T-helper 9 cell (primary cell): Measurements from ENCODE around the gene YPEL2.

Source experiments
- DNase-seq: peaks from one replicate; pipeline ENCODE4 v3.0.0-alpha.2; 2020

Gene YPEL2

GRCh38 chr17:59330053-59330942 is 1.2 kb upstream of the YPEL2 start:
- no peak for DNase-seq

- DNase-seq, result peak; percentile 24
Measured at GRCh38 chr17:59331929-59332748, 684 bp downstream of the YPEL2 start.

GRCh38 chr17:59332749-59333377 is 1.4 kb downstream of the YPEL2 start:
- no peak for DNase-seq

- DNase-seq, result no peak
Measured at GRCh38 chr17:59333836-59334235, 2.4 kb downstream of the YPEL2 start.

GRCh38 chr17:59335685-59336084 is 4.2 kb downstream of the YPEL2 start:
- DNase-seq, result no peak

DNA sequence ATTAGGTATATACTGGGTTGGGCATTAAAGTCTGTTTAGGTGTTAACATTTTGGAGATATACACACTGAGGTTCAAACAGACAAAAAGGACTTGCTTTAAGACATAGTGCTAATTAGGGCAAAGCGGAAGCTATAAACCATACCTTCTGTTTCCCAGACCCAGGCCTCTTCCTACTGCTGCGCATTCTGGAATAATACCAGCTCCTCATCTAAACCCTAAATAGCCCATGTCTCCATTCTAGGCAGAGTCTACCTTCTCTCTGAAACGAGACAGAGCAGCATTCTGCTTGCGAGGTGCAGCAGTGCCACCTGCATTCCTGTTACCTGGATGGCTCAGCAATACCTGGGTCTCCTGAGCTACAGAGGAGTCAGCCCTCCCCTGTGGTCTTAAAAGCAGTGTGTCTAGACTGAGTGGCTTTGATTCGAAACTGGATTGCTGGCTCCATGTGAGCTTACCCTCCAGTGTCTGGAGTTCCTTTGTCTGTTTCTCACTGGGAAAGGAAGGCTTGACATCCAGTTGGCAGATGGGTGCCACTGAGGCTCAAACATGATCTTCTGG is 6.4 kb downstream of the YPEL2 start:
- no peak for DNase-seq

- no peak for DNase-seq
Measured at GRCh38 chr17:59338498-59338897, 7.0 kb downstream of the YPEL2 start.

GRCh38 chr17:59341922-59342321 is 10.5 kb downstream of the YPEL2 start:
- DNase-seq, result no peak

- DNase-seq, result no peak
Measured at GRCh38 chr17:59342681-59343131, 11.3 kb downstream of the YPEL2 start.

DNA sequence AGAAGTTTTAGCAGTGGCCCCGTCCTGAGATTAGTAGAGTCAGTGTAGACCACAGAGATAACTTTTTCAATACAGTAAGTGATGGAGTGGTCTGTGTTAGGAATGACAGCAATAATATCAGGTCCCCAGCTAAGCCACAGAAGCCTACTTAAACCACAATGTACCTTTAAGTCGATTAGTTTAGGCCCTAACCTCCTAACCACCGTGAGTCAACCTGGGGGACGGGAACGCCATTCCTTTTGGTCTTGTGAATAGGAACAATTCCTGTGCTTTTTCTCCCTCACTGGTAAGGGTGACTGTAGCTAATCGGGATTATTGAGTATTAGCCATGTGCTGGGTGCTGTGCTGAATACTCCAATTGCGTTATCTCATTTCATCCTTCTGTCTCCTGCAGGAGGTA is 14.0 kb downstream of the YPEL2 start:
- no peak for DNase-seq

- DNase-seq, result no peak
Measured at GRCh38 chr17:59346341-59346740, 14.9 kb downstream of the YPEL2 start.

GRCh38 chr17:59346876-59347407 is 15.5 kb downstream of the YPEL2 start:
- DNase-seq, result no peak

DNA sequence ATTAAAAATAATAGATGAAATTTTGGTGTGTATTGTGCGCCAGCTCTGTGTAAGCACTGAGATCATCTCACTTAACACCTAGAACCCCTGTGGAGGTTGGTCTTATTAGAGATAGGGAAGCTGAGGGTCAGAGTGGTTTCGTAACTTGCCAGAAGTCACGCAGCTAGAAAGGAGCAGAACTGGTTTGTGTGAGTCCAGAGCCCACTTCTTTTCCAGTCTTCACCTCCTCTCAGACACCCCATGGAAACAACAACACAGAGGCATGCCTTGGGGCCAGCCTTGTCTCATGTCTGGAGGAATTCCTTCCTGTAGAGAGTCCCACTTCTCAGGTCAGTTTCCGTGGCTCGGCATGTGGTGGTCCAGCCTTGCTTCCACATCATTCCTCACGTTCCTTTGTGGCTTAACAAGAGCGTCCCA is 16.5 kb downstream of the YPEL2 start:
- no peak for DNase-seq

- DNase-seq, result no peak
Measured at GRCh38 chr17:59349178-59349577, 17.7 kb downstream of the YPEL2 start.

DNA sequence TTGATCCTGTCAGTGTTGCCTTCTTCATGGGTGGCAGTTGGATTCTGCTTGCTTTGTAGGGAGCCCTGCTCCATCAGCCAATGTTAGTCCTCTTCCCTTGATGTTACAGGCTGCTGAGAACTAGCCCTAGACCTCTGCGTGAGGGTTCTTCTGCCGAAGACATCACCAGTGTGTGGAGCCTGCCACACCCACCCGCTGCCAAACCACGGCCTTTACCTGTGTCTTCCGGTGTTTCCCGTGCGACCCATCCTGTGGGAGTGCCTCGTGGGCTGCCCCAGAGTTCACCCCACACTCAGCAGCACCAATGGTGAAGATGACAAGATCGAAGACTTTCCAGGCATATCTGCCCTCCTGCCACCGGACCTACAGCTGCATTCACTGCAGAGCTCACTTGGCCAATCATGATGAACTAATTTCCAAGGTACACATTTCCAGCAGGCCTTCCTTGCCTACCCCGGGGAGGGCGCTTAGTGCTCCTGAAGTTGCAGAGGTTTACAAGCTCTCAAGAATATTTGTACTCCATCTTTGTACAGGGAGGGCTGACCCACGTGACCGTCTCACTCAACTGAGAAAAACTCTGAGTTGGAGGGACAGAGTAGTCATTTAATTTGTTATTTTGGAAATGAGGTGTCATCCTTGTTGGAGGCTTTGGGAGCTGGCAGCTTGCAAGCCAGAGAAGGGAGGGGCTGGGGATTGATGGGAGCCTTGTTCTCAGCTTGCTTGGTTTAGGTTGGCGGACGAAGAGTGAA is 21.8 kb downstream of the YPEL2 start:
- no peak for DNase-seq

- DNase-seq, result no peak
Measured at GRCh38 chr17:59353936-59354755, 22.7 kb downstream of the YPEL2 start.

- no peak for DNase-seq
Measured at GRCh38 chr17:59355030-59355701, 23.7 kb downstream of the YPEL2 start.

DNA sequence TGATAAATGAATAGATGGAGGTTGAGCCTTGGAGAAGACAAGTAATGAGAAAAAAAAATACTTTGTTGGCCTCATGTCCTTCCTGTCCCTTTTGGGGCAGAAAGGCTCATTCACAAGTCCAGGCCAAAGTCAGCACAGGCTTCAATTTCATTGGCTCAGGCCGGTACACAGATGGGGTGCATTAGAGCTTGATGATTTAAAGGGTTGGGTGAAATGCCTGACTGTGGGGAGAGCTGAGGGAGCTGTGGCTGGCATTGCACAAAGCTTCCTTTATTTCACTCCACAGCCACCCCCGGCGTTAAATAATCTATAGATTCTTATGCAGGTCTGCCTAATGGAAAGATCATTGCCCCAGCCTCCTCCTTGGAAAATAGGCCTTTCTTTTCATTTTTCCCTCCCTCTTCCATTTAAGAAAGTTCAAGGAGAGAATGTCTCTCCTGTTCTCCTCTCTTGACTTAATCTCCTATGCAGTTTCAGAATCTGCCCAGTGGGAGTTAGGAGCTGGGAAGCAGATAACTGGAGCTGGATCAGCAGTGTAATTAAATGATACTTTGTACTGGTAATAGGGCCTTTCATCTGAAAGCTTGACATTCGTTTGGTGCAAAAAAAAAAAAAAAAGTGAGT is 24.4 kb downstream of the YPEL2 start:
- no peak for DNase-seq

GRCh38 chr17:59356543-59357218 is 25.2 kb downstream of the YPEL2 start:
- no peak for DNase-seq
